PC-3 (cell line): Measurements from ENCODE around the gene AS3MT.

ENCODE experiments used
- CTCF ChIP-seq: fragments of 300-600 bp; sonication (generic); conservative IDR thresholded peaks from 2 replicates; pipeline ENCODE4 v1.5.1; 2017; ENCODE audit warnings: antibody characterized with exemption, low read depth, mild to moderate bottlenecking, low read length
- EZH2phosphoT487 ChIP-seq: fragments of 300-600 bp; sonication (generic); IDR thresholded peaks from 2 replicates; pipeline ENCODE4 v1.6.1; 2018; ENCODE audit warnings: mild to moderate bottlenecking, antibody characterized with exemption, low read length, borderline replicate concordance

- TF ChIP-seq CTCF (no peak), EZH2phosphoT487 (no peak)
Measured at GRCh38 chr10:102832248-102832647, 37.0 kb upstream of the AS3MT start.
